ENCODE measurements around the gene AIRE.
"Not testable (repeated sequence)": the region's sequence is repeated elsewhere in the genome, so short reads cannot be mapped to it uniquely, and the experiment has no call there.

The AIRE gene

GRCh38 chr21:44267655-44268142 lies 18.0 kb upstream of the AIRE start:
- DNase-seq (ENCODE audit: low read depth), result peak; percentile 6

GRCh38 chr21:44269090-44269489 lies 16.6 kb upstream of the AIRE start:
- no peak for DNase-seq (ENCODE audit: low read depth)

GRCh38 chr21:44271558-44272283 lies 14.0 kb upstream of the AIRE start:
- no peak for DNase-seq (ENCODE audit: low read depth)

GRCh38 chr21:44272284-44272858 lies 13.3 kb upstream of the AIRE start:
- no peak for DNase-seq (ENCODE audit: low read depth)

GRCh38 chr21:44273046-44273445 lies 12.6 kb upstream of the AIRE start:
- DNase-seq (ENCODE audit: low read depth), result no peak

- DNase-seq (ENCODE audit: low read depth), result no peak
These were observed 10.6 kb upstream of the AIRE start for GRCh38 chr21:44275041-44275440.

- DNase-seq (ENCODE audit: low read depth), result no peak
These were observed 6.1 kb upstream of the AIRE start for GRCh38 chr21:44279354-44280260.

- DNase-seq (ENCODE audit: low read depth), result no peak
These were observed 3.9 kb upstream of the AIRE start for GRCh38 chr21:44281801-44282200.

- no peak for DNase-seq (ENCODE audit: low read depth)
These were observed 3.3 kb upstream of the AIRE start for GRCh38 chr21:44282370-44282769.

- not testable (repeated sequence) for DNase-seq (ENCODE audit: low read depth)
These were observed 2.4 kb upstream of the AIRE start for GRCh38 chr21:44283211-44283785.

- no peak for DNase-seq (ENCODE audit: low read depth)
These were observed 1.7 kb upstream of the AIRE start for GRCh38 chr21:44283948-44284347.

GRCh38 chr21:44286086-44286715 lies 525 bp downstream of the AIRE start:
- DNase-seq (ENCODE audit: low read depth), result no peak

- no peak for DNase-seq (ENCODE audit: low read depth)
These were observed 1.3 kb downstream of the AIRE start for GRCh38 chr21:44286716-44287632.

- DNase-seq (ENCODE audit: low read depth), result no peak
These were observed 2.8 kb downstream of the AIRE start for GRCh38 chr21:44288251-44289110.

- no peak for DNase-seq (ENCODE audit: low read depth)
These were observed 3.8 kb downstream of the AIRE start for GRCh38 chr21:44289381-44290010.

- no peak for DNase-seq (ENCODE audit: low read depth)
These were observed 4.8 kb downstream of the AIRE start for GRCh38 chr21:44290327-44291077.

GRCh38 chr21:44291078-44291935 lies 5.6 kb downstream of the AIRE start:
- no peak for DNase-seq (ENCODE audit: low read depth)

All from amniotic epithelial cell (primary cell).